Lower leg skin (tissue), 4 donors: ENCODE data around the gene CAMK1G. TPM values are rescaled to one million over a fixed set of nuclear protein-coding genes. Genes with fewer than 3 reads are reported as not detected.

ENCODE experiments used
- DNase-seq, 2 donors: peaks; one replicate each; pipeline ENCODE4 v3.0.0-alpha.2; 2019; ENCODE audit warnings: low spot score in 2 of 2
- H3K4me3 ChIP-seq: fragments of 200-600 bp; sonication (generic); 2 replicates; pipeline ENCODE4 v1.5.1; 2017; ENCODE audit warnings: mild to moderate bottlenecking, low read depth; ENCODE audit not compliant: poor library complexity, severe bottlenecking
- CTCF ChIP-seq, 3 donors: fragments of 450-650 bp; IDR thresholded peaks; one replicate each; pipeline ENCODE4 v1.5.1; 2016; ENCODE audit warnings: antibody characterized with exemption in 3 of 3, mild to moderate bottlenecking in 3 of 3, moderate library complexity in 2 of 3
- POLR2A ChIP-seq, 2 donors: fragments of 450-650 bp; IDR thresholded peaks; one replicate each; pipeline ENCODE4 v1.6.1; 2016 to 2017; ENCODE audit warnings: antibody characterized with exemption in 2 of 2, mild to moderate bottlenecking in 1 of 2, moderate library complexity in 1 of 2
- WGBS, 2 donors: methylation state at CpG; one replicate each; pipeline ENCODE4 v1.1.5; 2018; 5-methylcytosine and 5-hydroxymethylcytosine counted together
- intact Hi-C: fragments of 100-400 bp; cut with DNase I; formaldehyde crosslinking; loops from one replicate; pipeline ENCODE4 v1.15.0; 2023; ENCODE audit warnings: low total_unique reads
- total RNA-seq, 4 donors: library from RNA; depleted of rRNA; stranded (reverse); fragments of >200 nt; gene quantifications; one replicate each; pipeline ENCODE4 v1.1.0, GENCODE V29; 2016

Gene CAMK1G
- total RNA-seq, 4 donors from 2014 or later = 1.8 TPM; not detected in 3

- no peak overlapping the region for H3K4me3 ChIP-seq
- no peak for TF ChIP-seq CTCF (IDR thresholded peaks at IDR 0.05)
- no peak for TF ChIP-seq POLR2A (IDR thresholded peaks at IDR 0.05)
- intact Hi-C loops = no loop called here
- DNase-seq = no peak
- 65 to 68% methylated on average over 5 to 6 of the region's 6 CpGs for WGBS, 2 donors
These were observed 35.4 kb downstream of the CAMK1G start for GRCh38 chr1:209618756-209619420.

- TF ChIP-seq CTCF (IDR thresholded peaks at IDR 0.05) = no peak
- 89 to 90% methylated on average over 7 of the region's 7 CpGs for WGBS, 2 donors
- intact Hi-C loops = loop anchor here (10.0 kb wide), 1 partner anchor 75 kb away; no protein-coding TSS in a partner anchor
- no peak overlapping the region for H3K4me3 ChIP-seq
- peak in 1 of 2 donors; percentile 79 for DNase-seq
These were observed 36.4 kb downstream of the CAMK1G start for GRCh38 chr1:209619696-209620486.

- no peak overlapping the region for H3K4me3 ChIP-seq
- no peak for DNase-seq
- intact Hi-C loops = loop anchor here (10.0 kb wide), 1 partner anchor 74 kb away; no protein-coding TSS in a partner anchor
- no peak for TF ChIP-seq POLR2A (IDR thresholded peaks at IDR 0.05)
- no peak for TF ChIP-seq CTCF (IDR thresholded peaks at IDR 0.05)
- WGBS, 2 donors = 65 to 68% methylated on average over 3 of the region's 3 CpGs
These were observed 37.0 kb downstream of the CAMK1G start for GRCh38 chr1:209620487-209620884.

GRCh38 chr1:209621286-209621685, 37.8 kb downstream of the CAMK1G start:
- no peak overlapping the region for H3K4me3 ChIP-seq
- DNase-seq = no peak
- TF ChIP-seq POLR2A (IDR thresholded peaks at IDR 0.05) = no peak
- TF ChIP-seq CTCF (IDR thresholded peaks at IDR 0.05) = no peak
- WGBS, 2 donors = 37 to 54% methylated on average over 4 of the region's 4 CpGs
- intact Hi-C loops = loop anchor here (10.0 kb wide), 1 partner anchor 74 kb away; no protein-coding TSS in a partner anchor

GRCh38 chr1:209621741-209622655, 38.5 kb downstream of the CAMK1G start:
- DNase-seq = no peak
- TF ChIP-seq CTCF (IDR thresholded peaks at IDR 0.05) (no peak), POLR2A (IDR thresholded peaks at IDR 0.05) (no peak)
- intact Hi-C loops = loop anchor here (10.0 kb wide), 1 partner anchor 73 kb away; no protein-coding TSS in a partner anchor
- no peak overlapping the region for H3K4me3 ChIP-seq
- WGBS, 2 donors = 50 to 61% methylated on average over 11 of the region's 11 CpGs
